ENCODE measurements around the gene CCR7. TPM values are rescaled to one million over a fixed set of nuclear protein-coding genes. Genes with fewer than 3 reads are reported as not detected.

CCR7 gene
- total RNA-seq, 6 donors from 2014 or later = 0.30 to 2.8 (median 1.4) TPM; not detected in 2

- H3K4me1 ChIP-seq = peaks cover 5 to 10% (median 8%) of the 10 kb centered on the region in 4 donors
- H3K27me3 ChIP-seq = no peaks in the 10 kb centered on the region
- no peak overlapping the region for H3K4me3 ChIP-seq
- H3K9me3 ChIP-seq = no peaks in the 10 kb centered on the region
- H3K36me3 ChIP-seq = no peaks in the 10 kb centered on the region
- no peak overlapping the region for H3K27ac ChIP-seq
- DNase-seq = no peak
- 89 to 93% methylated on average over 8 to 9 of the region's 10 CpGs for WGBS, 2 donors
- ATAC-seq (ENCODE audit: low FRiP score in 2 of 2) = no peak
- TF ChIP-seq POLR2A (IDR thresholded peaks at IDR 0.05) (no peak), CTCF (IDR thresholded peaks at IDR 0.05) (no peak), EP300 (IDR thresholded peaks at IDR 0.05) (no peak)
Measured at GRCh38 chr17:40509626-40510327, 55.5 kb downstream of the CCR7 start.

GRCh38 chr17:40506786-40507185 is 58.5 kb downstream of the CCR7 start:
- no peak for DNase-seq
- no peak overlapping the region for H3K27ac ChIP-seq
- WGBS, 2 donors = 81% methylated on average over 5 of the region's 5 CpGs
- ATAC-seq (ENCODE audit: low FRiP score in 2 of 2) = no peak
- H3K4me3 ChIP-seq = no peak overlapping the region
- no peaks in the 10 kb centered on the region for H3K27me3 ChIP-seq
- H3K4me1 ChIP-seq = peaks cover 1 to 3% (median 1%) of the 10 kb centered on the region in 4 donors
- TF ChIP-seq CTCF (IDR thresholded peaks at IDR 0.05) (no peak), EP300 (IDR thresholded peaks at IDR 0.05) (no peak), POLR2A (IDR thresholded peaks at IDR 0.05) (no peak), POLR2AphosphoS5 (IDR thresholded peaks at IDR 0.05) (no peak)
- no peaks in the 10 kb centered on the region for H3K9me3 ChIP-seq
- H3K36me3 ChIP-seq = no peaks in the 10 kb centered on the region

Other genes with a start within 250 kb of the CCR7 start
- 1 to 10 TPM in 4 of 6 donors, not detected in 2; 1.7 to 8.4 (median 4.5) TPM for gene GJD3, start 200.7 kb downstream of the CCR7 start, total RNA-seq
- 10 to 100 TPM in 2 of 6 donors, 1 to 10 TPM in 3, under 1 TPM in 1; under 0.01 to 14.5 (median 6.2) TPM for gene TOP2A, start 147.6 kb downstream of the CCR7 start, total RNA-seq
- 100 to 1,000 TPM in 4 of 6 donors, 10 to 100 TPM in 2; 80.7 to 524 (median 169) TPM for gene IGFBP4, start 122.0 kb downstream of the CCR7 start, total RNA-seq
- 1 to 10 TPM in 4 of 6 donors, under 1 TPM in 1, not detected in 1; 0.54 to 5.1 (median 1.1) TPM for gene TNS4, start 63.8 kb downstream of the CCR7 start, total RNA-seq
- 10 to 100 TPM; 39.8 to 91.4 (median 65.8) TPM for gene SMARCE1, start 82.3 kb upstream of the CCR7 start, total RNA-seq
- gene KRT222, start 99.7 kb upstream of the CCR7 start, total RNA-seq = 1 to 10 TPM in 1 of 6 donors, under 1 TPM in 1, not detected in 4; 0.86 to 1.2 TPM
- gene KRT24, start 138.3 kb upstream of the CCR7 start, total RNA-seq = not detected
- gene KRT25, start 189.9 kb upstream of the CCR7 start, total RNA-seq = not detected
- not detected for gene KRT26, start 206.7 kb upstream of the CCR7 start, total RNA-seq
- 1 to 10 TPM in 1 of 6 donors, under 1 TPM in 3, not detected in 2; 0.24 to 1.4 (median 0.65) TPM for gene KRT27, start 217.1 kb upstream of the CCR7 start, total RNA-seq
- not detected for gene KRT28, start 234.5 kb upstream of the CCR7 start, total RNA-seq